Renal cortex interstitium (tissue), 11 donors: ENCODE results near the gene ATOH8. TPM values are rescaled to one million over a fixed set of nuclear protein-coding genes. Genes with fewer than 3 reads are reported as not detected.

Source experiments
- DNase-seq, 11 donors: peaks; one replicate each; pipeline ENCODE4 v3.0.0-alpha.2; 2013; ENCODE audit warnings: low read depth in 9 of 11, low spot score in 4 of 11; ENCODE audit errors: extremely low read depth in 1 of 11
- polyA plus RNA-seq, 3 donors: library from polyadenylated mRNA; unstranded; fragments of 120-200 nt; gene quantifications; one replicate each; pipeline ENCODE4 v1.2.1, GENCODE V29; 2013; ENCODE audit not compliant: insufficient read length in 3 of 3

Gene ATOH8
- polyA plus RNA-seq, 3 donors: 10.3 to 16.0 (median 14.8) TPM

DNA sequence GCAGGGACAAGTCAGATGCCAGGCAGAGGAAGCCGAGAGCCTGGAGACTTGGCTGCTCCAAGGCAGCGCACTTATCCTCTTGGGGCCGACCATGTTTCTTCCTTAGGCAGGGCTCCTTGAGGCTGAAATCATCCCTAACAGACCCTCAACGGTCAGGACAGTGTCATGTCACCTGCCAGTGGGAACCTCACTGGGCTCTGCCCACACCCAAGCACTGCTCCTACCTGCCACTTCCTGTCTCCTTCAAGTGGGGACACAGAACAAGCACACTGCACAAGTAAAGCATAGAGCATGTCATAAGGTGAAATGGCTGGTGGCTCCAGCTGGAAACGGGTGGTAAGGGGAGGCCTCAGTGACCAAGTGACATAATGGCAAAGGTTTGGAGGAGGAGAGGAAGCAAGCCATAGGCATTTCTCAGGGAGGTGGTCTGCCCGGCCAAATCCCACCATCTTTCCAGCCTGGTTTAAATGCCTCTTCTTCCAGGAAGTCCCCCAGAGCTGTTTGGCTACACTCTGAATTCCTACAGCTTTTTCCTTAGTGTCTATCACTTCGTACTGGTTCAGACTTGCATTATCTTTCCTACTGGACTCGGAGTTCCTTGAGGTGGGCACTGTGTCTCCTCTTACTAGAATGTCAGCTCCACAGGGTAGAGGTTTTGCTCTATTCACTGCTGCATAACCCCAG, 7.3 kb upstream of the ATOH8 start:
- DNase-seq: no peak

DNA sequence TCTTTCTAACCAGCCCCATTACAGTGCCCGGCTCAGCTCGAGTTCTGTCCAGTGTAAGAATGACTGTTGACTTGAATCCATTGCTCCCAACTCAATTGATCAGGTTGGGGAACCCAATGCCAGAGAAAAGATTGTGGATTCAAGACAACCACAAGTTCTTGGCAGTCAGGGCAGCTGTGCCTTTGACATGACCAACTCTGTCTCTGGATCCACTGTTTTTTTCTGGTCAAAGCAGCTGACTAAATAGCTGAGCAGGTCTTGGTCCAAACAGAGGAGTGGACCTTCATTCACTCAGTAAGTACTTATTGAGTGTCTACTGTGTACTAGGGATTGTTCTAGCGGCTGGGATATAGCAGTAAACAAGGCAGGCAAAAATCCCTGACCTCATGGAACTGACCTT, 6.3 kb upstream of the ATOH8 start:
- no peak for DNase-seq

DNA sequence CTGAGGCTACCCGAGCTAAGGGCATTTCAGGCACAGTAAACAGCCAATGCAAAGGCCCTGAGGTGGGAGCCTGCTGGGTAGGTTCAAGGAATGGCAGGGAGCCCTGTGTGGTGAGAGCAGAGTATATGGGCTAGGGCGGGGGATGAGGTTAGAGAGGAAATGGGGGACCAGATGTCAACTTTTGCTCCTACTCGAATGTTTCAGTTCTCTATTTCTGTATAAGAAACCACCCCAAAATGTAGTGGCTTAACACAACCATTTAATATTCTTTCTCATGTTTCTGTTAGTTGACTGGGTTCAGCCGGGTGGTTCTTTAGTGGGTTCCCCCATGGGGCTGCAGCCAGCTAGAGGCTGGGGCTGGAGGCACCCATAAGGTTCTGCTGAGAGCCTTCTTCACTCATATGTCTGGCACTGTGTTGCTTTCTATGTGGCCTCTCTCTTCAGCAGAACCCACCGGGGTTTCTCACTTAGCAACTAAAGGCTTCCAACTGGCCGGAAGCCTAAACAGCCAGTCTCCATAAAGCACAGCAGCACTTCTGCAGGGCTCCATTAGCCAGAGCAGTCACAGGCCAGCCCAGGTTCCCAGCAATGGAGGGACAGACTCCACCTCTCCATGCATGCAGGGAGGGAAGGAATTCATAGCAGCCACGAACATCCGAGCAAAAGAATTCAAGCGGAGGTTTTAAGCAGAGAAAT, 5.6 kb upstream of the ATOH8 start:
- no peak for DNase-seq

DNA sequence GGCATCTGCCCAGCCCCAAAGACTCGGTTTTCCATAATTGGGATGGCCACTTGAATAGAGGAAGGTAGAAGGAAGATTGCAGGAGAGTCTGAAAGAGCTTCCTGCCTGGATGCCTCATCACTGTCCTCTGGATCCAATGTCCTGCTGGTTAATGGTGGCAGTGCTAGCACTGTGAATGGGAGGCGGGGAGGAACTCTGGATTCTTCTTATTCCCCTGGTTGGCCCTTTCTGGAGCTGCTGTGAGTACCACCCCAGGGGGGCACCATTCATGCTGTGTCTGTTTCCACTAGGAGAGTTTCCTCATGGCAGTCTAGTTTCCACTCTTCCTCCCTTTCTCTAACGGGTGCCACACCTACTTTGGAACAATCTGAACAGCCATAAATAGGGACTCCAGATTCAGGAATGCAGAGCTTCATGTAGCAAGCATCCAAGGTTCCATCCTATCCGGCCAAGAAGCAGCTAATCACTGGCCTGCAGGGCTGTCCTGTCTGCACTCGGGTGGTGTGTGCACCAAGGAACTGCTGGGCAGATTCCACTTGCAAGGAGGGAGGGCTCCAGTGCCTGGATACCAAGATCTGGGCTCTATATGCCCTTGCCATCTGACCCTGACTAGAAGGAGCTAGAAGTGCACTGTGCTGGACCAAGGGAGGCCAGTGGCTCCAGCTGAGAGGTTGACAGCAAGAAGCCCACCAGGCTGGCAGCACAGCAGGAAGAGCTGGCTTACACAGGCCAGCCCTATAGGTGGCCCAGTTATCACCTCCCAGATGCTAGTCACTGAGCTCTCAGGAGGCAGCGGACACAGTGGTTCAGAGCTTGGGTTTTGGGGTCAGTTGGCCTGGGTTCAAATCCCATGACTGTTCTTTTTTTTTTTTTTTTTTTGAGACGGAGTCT, 4.6 kb upstream of the ATOH8 start:
- DNase-seq: no peak

DNA sequence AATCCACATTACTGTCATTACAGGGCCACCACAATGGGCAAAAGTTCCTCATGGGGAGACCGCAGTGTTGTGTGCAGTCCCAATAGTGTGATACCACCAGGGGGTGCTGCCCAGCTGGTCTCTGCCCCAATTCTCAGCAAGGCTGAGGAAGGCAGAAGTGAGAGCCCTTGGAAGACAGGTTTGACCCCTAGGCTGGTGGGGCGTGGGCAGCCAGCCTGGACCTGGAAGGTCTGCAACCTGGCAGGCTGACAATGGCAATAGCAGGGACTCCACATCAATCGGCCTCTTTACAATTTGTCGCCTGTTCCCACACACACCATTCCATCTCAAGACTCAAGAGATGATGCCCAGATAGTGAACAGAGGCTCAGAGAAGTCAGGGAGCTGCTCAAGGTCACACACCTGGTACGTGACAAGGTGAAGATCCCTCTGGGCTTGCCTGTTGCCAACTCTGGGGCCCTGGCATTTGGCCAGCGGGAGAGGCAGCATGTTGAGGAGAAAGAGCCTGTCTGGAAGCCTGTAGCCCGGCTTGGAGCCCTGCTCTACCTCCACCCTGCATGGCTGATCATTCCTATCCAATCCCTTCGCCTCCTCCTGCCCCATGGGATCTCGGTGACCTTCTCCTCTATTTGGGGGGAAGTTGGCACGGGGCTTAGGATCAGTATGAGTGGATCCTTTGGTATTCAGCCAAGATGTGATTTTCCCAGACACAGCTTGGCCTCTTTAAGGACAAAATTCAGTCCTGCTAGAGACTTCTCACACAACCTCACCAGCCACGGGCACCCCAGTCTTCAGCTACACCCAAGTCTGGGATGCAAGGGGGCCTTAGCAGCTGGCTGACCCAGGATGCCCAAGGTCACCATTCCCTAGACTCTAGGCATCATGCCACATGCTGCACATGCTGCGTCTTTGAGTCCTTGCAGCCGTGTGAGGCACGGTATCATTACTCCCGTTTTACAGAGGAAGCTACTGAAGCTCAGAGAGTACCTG, 2.9 kb upstream of the ATOH8 start:
- no peak for DNase-seq

DNA sequence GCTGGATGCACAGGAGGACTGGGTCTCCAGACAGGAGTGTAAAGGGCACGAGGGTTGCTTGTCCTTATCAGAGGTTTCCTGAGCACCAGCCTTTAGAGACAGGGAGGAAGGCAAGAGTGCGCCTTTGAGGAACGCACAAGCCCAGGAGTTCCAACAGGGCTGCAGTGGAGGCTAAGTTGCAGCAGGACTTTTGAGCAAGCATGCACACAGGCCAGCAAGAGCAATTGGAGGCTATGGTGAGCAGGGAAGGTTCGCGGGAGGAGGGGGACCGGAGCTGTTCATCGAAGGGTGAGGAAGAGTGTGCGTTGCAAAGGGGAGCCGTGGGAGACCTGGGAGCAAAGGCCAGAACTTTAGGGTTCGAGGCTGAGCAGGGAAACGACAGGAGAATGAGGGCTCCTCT, 2.2 kb upstream of the ATOH8 start:
- no peak for DNase-seq

DNA sequence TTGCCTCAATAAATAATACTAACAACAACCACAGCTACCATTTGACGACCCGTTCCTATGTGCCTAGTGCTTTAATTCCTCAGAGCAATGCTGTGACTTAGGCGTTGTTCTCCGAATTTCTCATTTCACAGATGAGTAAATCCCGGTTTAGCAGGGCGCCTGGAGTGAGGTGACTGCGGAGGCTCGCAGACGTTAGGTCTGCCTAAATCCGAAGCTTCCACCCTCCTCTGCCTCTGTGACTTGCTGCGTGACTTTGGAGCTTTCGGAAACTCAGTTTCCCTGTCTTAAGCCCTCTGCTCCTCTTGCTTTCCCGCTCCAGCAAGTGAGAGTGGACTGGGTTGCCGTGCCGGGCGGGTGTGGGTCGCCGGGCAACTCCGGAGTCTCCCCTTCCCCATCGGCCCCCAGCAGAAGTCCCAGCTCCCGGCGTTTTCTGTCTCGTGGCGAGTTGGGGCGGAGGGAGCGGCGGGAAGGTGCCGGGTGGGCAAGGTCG, 711 bp upstream of the ATOH8 start:
- DNase-seq: no peak

DNA sequence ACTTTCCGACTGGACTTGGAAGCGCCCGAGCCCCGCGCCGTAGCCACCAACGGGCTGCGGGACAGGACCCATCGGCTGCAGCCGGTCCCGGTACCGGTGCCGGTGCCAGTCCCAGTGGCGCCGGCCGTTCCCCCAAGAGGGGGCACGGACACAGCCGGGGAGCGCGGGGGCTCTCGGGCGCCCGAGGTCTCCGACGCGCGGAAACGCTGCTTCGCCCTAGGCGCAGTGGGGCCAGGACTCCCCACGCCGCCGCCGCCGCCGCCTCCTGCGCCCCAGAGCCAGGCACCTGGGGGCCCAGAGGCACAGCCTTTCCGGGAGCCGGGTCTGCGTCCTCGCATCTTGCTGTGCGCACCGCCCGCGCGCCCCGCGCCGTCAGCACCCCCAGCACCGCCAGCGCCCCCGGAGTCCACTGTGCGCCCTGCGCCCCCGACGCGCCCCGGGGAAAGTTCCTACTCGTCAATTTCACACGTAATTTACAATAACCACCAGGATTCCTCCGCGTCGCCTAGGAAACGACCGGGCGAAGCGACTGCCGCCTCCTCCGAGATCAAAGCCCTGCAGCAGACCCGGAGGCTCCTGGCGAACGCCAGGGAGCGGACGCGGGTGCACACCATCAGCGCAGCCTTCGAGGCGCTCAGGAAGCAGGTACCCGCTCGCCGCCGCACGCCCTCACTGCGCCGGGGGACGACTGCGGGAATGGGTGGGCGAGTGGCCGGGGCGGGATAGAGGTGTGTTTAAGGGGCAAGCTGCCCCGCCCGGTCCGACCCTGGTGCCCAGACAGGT, 713 bp downstream of the ATOH8 start:
- no peak for DNase-seq

DNA sequence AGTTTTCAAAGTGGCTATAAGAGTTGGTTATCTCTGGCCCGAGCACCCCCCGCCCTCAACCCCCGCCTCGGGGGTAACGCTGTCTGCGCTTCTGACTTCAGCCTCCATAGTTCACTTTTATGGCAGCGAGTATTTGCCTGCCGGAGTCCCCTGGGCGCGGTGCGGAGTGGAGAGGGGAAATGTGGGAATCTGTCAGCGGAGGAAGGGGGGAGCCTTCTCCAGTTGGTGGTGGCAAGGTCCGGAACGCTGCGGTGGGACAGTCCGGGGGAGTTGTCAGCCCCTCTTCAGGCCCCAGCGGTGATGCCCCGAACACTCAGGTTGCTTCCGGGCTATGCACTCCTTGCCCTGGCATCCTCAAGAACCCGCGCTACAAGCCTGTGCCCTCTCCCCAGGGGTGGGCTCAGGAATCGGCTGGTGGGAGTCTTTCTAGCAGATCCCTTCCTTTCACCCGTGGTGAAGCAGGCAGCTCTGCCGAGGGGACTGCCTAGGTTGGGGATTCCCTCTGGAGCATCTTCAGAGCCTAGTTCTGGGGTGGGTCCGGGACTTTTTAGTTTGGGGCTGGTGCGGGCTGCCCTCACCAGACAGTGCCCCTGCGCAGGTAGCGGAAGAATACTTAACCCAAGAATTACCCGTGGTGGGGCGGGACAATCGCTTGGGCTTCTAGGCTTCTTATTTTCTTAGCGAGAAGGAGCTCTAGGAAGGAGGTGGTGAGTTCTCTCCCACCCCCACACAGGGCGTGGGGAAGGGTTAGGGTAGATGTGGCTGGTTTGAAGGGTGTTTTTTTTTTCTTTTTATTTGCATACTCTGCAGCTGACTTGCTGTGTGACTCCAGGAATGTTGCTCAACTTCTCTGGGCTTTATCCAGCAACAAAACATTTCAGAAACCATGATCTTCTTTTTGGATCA, 1.6 kb downstream of the ATOH8 start:
- DNase-seq: no peak

DNA sequence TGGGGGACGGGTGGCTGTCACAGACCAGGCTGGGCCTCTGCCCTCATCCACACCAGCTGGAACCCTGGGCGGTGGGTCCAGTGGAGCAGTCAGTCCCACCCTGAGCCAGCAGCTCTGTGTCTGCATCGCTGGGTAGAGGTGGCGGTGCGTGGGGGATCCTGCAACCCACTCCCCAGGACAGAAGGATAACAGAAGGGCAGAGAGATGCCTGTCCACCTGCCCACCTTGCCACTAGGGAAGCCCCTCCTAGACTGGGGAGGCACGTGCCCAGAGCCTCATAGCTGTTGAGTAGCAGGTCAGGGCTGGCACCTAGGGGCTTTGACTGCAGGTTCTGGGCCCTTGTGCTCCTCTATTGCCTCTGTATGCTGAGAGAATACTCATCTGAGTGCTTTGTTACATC, 2.4 kb downstream of the ATOH8 start:
- no peak for DNase-seq

DNA sequence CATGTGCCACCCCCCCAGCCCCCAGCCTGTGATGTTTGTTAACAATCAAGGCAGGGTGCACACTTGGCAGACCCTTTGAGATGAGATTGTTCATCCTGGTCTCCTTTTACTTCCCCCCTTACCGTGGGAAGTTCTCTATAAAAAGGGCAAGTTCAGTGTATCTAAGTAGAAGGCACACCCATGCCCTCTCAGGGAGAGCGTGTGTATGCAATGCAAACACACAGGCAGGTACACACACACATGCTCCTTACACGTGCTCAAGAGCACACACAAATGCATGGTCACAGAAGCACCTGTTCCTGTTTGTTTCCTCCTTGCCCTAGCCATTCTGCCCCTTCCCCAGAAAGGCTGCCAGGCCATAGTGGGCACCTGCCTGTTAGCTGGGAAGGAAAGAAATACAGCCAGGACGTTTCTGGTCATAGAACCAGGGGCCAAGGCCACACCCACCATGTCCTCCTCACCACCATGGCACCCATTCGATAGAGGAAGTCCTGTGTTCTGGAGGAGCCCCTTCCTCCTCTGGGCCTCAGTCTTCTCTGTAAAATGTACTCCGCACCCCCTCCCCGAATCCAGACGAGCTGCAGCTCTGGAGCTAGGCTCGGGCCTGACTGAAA, 3.1 kb downstream of the ATOH8 start:
- DNase-seq: no peak

DNA sequence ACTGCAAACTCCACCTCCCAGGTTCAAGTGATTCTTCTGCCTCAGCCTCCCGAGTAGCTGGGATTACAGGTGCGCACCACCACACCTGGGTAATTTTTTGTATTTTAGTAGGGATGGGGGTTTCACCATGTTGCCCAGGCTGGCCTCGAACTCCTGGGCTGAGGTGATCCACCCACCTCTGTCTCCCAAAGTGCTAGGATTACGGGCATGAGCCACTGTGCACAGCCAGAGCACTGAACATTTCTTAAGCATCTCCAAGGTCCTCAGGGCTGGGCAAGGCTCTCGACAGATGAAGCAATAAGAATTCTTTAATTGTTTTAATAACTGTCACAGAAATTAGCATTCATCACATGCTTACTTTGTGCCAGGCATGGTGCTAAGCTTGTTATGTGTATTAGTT, 4.1 kb downstream of the ATOH8 start:
- no peak for DNase-seq

DNA sequence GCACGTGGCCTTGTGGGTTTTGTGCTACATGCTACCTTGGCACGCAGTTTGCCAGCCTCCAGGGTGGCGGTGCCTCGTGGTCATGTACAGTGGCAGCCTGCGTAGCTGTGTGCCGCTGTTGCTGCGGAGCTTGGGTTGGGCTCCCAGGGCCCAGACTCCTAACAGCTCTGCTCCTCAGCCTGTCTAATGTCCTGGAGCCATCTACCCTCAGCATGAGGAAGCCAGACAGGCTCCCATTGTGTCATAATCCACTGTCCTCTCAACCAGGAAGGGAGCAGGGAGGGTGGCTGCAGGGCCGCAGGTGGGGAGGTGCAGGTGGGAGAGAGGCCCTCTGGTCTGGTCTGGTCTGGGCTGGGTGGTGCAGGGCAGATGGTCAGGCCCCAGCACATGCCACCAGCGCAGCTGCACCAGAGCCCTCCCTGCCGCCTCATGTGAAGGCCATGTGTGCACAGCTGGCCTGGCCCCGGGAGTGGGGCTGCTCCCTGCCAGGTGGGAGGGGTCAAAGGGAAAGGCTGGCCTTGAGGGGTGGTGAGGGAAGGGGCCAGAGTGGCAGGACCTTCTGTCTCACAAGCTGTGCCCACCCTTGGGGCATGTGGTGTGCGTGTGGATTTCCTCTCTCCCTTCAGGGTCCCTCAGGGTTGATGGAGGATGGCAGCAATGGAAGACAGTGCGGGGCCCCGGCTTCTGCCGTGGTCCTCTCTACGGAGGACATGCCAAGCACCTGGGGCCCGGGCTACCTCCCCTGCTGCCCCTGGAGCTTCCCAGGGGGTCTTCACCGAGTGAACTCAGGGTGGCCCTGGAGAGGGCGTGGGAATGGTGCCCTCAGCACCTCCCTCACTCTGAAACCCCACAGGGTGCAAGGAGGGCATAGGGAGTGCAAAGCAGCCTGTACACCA, 4.8 kb downstream of the ATOH8 start:
- no peak for DNase-seq

DNA sequence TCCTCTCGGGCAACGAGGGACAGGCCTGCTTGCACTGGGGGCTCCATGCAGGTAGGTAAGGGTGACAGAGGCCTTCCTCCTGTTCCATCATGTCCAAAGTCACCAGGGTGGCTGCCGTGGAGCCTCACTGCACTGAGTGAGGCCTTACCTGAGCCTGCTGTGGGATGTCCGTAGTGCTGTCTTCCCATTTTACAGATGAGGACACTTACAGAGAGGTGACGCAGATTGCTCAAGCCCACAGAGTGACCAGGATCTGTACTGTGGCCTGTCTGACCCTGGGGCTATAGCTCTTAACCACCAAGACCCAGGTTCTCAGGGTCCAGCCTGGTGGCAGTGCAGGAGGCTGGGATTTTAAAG, 5.4 kb downstream of the ATOH8 start:
- no peak for DNase-seq

DNA sequence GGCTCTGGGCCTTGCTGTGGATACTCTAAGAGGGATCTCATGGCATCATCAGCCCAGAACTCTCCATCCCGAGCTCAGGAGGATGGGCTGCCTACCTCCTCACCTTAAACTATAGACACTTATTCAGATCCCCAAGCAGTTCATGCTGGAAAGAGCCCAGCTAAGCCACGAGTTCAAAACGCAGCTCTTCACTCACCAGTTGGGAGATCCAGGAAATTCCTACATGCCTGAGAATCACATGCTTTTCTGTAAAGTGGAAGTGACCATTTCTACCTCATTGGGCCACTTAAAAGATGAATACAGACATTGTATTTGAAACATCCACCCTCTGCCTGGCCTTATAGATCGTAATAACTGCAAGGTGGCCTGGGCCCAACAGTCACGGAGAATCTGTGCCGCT, 6.6 kb downstream of the ATOH8 start:
- DNase-seq: no peak

DNA sequence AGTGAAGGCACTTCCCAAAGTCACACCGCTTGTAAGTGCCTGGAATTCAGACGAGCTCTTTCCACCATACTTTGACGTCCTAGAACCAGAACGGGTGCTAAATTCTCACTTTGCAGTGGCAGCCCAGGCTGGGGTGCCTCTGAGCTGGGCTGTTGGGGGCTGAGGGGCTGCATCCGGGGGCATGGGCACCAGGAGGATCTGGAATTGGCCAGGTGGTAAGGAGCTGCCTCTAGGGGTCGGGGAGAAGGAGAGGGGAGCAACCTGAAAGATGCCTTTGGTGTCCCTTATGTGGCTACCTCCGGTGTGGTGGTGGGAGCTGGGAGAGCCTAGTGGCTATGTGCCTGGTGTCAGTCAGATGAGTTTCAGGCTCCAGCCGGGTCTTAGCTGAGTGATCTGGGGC, 7.1 kb downstream of the ATOH8 start:
- no peak for DNase-seq
